ENCODE results near the gene PSMF1. TPM values are rescaled to one million over a fixed set of nuclear protein-coding genes. Genes with fewer than 3 reads are reported as not detected.

PSMF1 gene
- total RNA-seq, 4 donors from 2014 or later, result 11.5 to 91.6 (median 54.5) TPM

- Histone ChIP-seq H3K9me3 (no peaks in the 10 kb centered on the region), H3K27me3 (no peaks in the 10 kb centered on the region), H3K4me3 (no peak overlapping the region), H3K4me1 (no peaks in the 10 kb centered on the region), H3K36me3 (no peaks in the 10 kb centered on the region), H3K27ac (no peak overlapping the region)
- intact Hi-C loops (cut with DNase I; ENCODE audit: low total_unique reads), result no loop called here
- DNase-seq, result no peak
- TF ChIP-seq POLR2A (IDR thresholded peaks at IDR 0.05), result no peak
- TF ChIP-seq CTCF (IDR thresholded peaks at IDR 0.05), result no peak
Measured at GRCh38 chr20:1199964-1200363, 81.6 kb downstream of the PSMF1 start.

- H3K27ac ChIP-seq, result no peak within 1 kb of the TSS
- no peak for TF ChIP-seq CTCF (IDR thresholded peaks at IDR 0.05)
- TF ChIP-seq POLR2A (IDR thresholded peaks at IDR 0.05), result no peak
- H3K4me1 ChIP-seq, result no peaks in the 10 kb centered on the region
- intact Hi-C loops (cut with DNase I; ENCODE audit: low total_unique reads), result no loop called here
- H3K27me3 ChIP-seq, result no peaks in the 10 kb centered on the region
- DNase-seq, result no peak
- no peaks in the 10 kb centered on the region for H3K36me3 ChIP-seq
- H3K4me3 ChIP-seq, result no peak within 1 kb of the TSS
- H3K9me3 ChIP-seq, result no peaks in the 10 kb centered on the region
Measured at GRCh38 chr20:1202762-1203504, 84.5 kb downstream of the PSMF1 start, which contains the start of gene C20orf202. Gene C20orf202, plus strand, starts transcription at chr20:1203454. Its CDS starts 132 bp downstream, at chr20:1203586.

- H3K4me1 ChIP-seq, result no peaks in the 10 kb centered on the region
- no peaks in the 10 kb centered on the region for H3K9me3 ChIP-seq
- TF ChIP-seq POLR2A (IDR thresholded peaks at IDR 0.05) (no peak), CTCF (IDR thresholded peaks at IDR 0.05) (no peak)
- no peaks in the 10 kb centered on the region for H3K36me3 ChIP-seq
- no peak overlapping the region for H3K4me3 ChIP-seq
- no peaks in the 10 kb centered on the region for H3K27me3 ChIP-seq
- DNase-seq, result no peak
- H3K27ac ChIP-seq, result no peak overlapping the region
- intact Hi-C loops (cut with DNase I; ENCODE audit: low total_unique reads), result no loop called here
Measured at GRCh38 chr20:1203630-1204029, 85.2 kb downstream of the PSMF1 start.

GRCh38 chr20:1204113-1204512 lies 85.7 kb downstream of the PSMF1 start:
- Histone ChIP-seq H3K4me1 (no peaks in the 10 kb centered on the region), H3K27ac (no peak overlapping the region), H3K27me3 (no peaks in the 10 kb centered on the region), H3K4me3 (no peak overlapping the region), H3K9me3 (no peaks in the 10 kb centered on the region), H3K36me3 (no peaks in the 10 kb centered on the region)
- TF ChIP-seq POLR2A (IDR thresholded peaks at IDR 0.05) (no peak), CTCF (IDR thresholded peaks at IDR 0.05) (no peak)
- no peak for DNase-seq
- intact Hi-C loops (cut with DNase I; ENCODE audit: low total_unique reads), result no loop called here

GRCh38 chr20:1204576-1204975 lies 86.2 kb downstream of the PSMF1 start:
- H3K27ac ChIP-seq, result no peak overlapping the region
- no peaks in the 10 kb centered on the region for H3K27me3 ChIP-seq
- intact Hi-C loops (cut with DNase I; ENCODE audit: low total_unique reads), result no loop called here
- no peaks in the 10 kb centered on the region for H3K36me3 ChIP-seq
- DNase-seq, result no peak
- no peak for TF ChIP-seq CTCF (IDR thresholded peaks at IDR 0.05)
- no peak for TF ChIP-seq POLR2A (IDR thresholded peaks at IDR 0.05)
- H3K9me3 ChIP-seq, result no peaks in the 10 kb centered on the region
- H3K4me3 ChIP-seq, result no peak overlapping the region
- no peaks in the 10 kb centered on the region for H3K4me1 ChIP-seq
